H9 (cell line): ENCODE measurements around the gene FASTKD3. TPM values are rescaled to one million over a fixed set of nuclear protein-coding genes. Genes with fewer than 3 reads are reported as not detected.

ENCODE experiments used
- DNase-seq: peaks from one replicate; pipeline ENCODE4 v3.0.0-alpha.2; 2017
- H2AFZ ChIP-seq: one replicate; pipeline ENCODE4 v1.6.1; 2013; ENCODE audit warnings: mild to moderate bottlenecking, low read length, control low read depth, moderate library complexity
- H2AK5ac ChIP-seq: 2 replicates; pipeline ENCODE4 v1.6.1; 2013; ENCODE audit warnings: low read length, control low read depth, mixed read lengths; ENCODE audit not compliant: insufficient read length
- H2BK120ac ChIP-seq: one replicate; pipeline ENCODE4 v1.6.1; 2013; ENCODE audit warnings: low read depth, mild to moderate bottlenecking, low read length, control low read depth, inconsistent platforms; ENCODE audit not compliant: poor library complexity, severe bottlenecking
- H2BK12ac ChIP-seq: 2 replicates; pipeline ENCODE4 v1.6.1; 2013; ENCODE audit warnings: low read length, control low read depth, mixed read lengths, low read depth; ENCODE audit not compliant: insufficient read length
- H2BK15ac ChIP-seq: 2 replicates; pipeline ENCODE4 v1.6.1; 2013; ENCODE audit warnings: low read depth, low read length, control low read depth
- H2BK20ac ChIP-seq: one replicate; pipeline ENCODE4 v1.6.1; 2013; ENCODE audit warnings: low read depth, mild to moderate bottlenecking, low read length, control low read depth, inconsistent platforms; ENCODE audit not compliant: poor library complexity, severe bottlenecking
- H2BK5ac ChIP-seq: 2 replicates; pipeline ENCODE4 v1.6.1; 2013; ENCODE audit warnings: low read length, control low read depth, mixed read lengths; ENCODE audit not compliant: insufficient read length
- H3K14ac ChIP-seq: 2 replicates; pipeline ENCODE4 v1.6.1; 2013; ENCODE audit warnings: low read length, control low read depth; ENCODE audit not compliant: insufficient read depth
- H3K18ac ChIP-seq: 2 replicates; pipeline ENCODE4 v1.6.1; 2013; ENCODE audit warnings: low read depth, mild to moderate bottlenecking, mixed read lengths, low read length, control low read depth; ENCODE audit not compliant: insufficient read length
- H3K23ac ChIP-seq: 2 replicates; pipeline ENCODE4 v1.6.1; 2013; ENCODE audit warnings: low read length, control low read depth, mixed read lengths, low read depth; ENCODE audit not compliant: insufficient read length
- H3K23me2 ChIP-seq: 2 replicates; pipeline ENCODE4 v1.6.1; 2013; ENCODE audit warnings: low read depth, mild to moderate bottlenecking, mixed read lengths, low read length, control low read depth; ENCODE audit not compliant: insufficient read length, poor library complexity, severe bottlenecking
- H3K27ac ChIP-seq: 2 replicates; pipeline ENCODE4 v1.5.1; 2013; ENCODE audit warnings: low read length, control low read depth, mixed read lengths, low read depth; ENCODE audit not compliant: insufficient read length
- H3K27me3 ChIP-seq: 2 replicates; pipeline ENCODE4 v1.6.1; 2013; ENCODE audit warnings: low read length, control low read depth, inconsistent platforms; ENCODE audit not compliant: insufficient read depth
- H3K4ac ChIP-seq: 2 replicates; pipeline ENCODE4 v1.6.1; 2013; ENCODE audit warnings: low read depth, mild to moderate bottlenecking, control low read depth, inconsistent platforms, low read length, moderate library complexity
- H3K4me1 ChIP-seq: 2 replicates; pipeline ENCODE4 v1.6.1; 2013; ENCODE audit warnings: low read length, control low read depth, inconsistent platforms; ENCODE audit not compliant: insufficient read depth
- H3K4me2 ChIP-seq: 2 replicates; pipeline ENCODE4 v1.6.1; 2013; ENCODE audit warnings: low read length, control low read depth, mixed read lengths; ENCODE audit not compliant: insufficient read length, insufficient read depth
- H3K56ac ChIP-seq: 2 replicates; pipeline ENCODE4 v1.6.1; 2013; ENCODE audit warnings: low read depth, mild to moderate bottlenecking, mixed read lengths, low read length, control low read depth; ENCODE audit not compliant: insufficient read length
- H3K79me1 ChIP-seq: 2 replicates; pipeline ENCODE4 v1.6.1; 2013; ENCODE audit warnings: low read depth, mild to moderate bottlenecking, moderate library complexity, low read length, control low read depth, inconsistent platforms; ENCODE audit not compliant: insufficient read depth, poor library complexity, severe bottlenecking
- H3K79me2 ChIP-seq: 2 replicates; pipeline ENCODE4 v1.6.1; 2013; ENCODE audit warnings: low read length, control low read depth, inconsistent platforms; ENCODE audit not compliant: insufficient read depth
- H3K9ac ChIP-seq: 2 replicates; pipeline ENCODE4 v1.6.1; 2013; ENCODE audit warnings: low read length, control low read depth, mixed read lengths; ENCODE audit not compliant: insufficient read length; ENCODE audit errors: extremely low read depth
- H3K9me3 ChIP-seq: one replicate; pipeline ENCODE4 v1.6.1; 2013; ENCODE audit warnings: low read depth, low read length, inconsistent platforms; ENCODE audit not compliant: control insufficient read depth
- H3T11ph ChIP-seq: one replicate; pipeline ENCODE4 v1.6.1; 2013; ENCODE audit warnings: mild to moderate bottlenecking, low read length, control low read depth, inconsistent platforms
- H4K20me1 ChIP-seq: one replicate; pipeline ENCODE4 v1.6.1; 2013; ENCODE audit not compliant: control insufficient read depth, insufficient read length, insufficient read depth
- H4K5ac ChIP-seq: 2 replicates; pipeline ENCODE4 v1.6.1; 2013; ENCODE audit warnings: low read depth, mild to moderate bottlenecking, mixed read lengths, low read length, control low read depth; ENCODE audit not compliant: insufficient read length
- H4K8ac ChIP-seq: replicated peaks from 2 replicates; pipeline ENCODE4 v1.6.1; 2013; ENCODE audit warnings: low read length, control low read depth, mixed read lengths, low read depth; ENCODE audit not compliant: insufficient read length
- H4K91ac ChIP-seq: 2 replicates; pipeline ENCODE4 v1.6.1; 2013; ENCODE audit warnings: low read depth, mild to moderate bottlenecking, moderate library complexity, mixed read lengths, low read length, control low read depth; ENCODE audit not compliant: insufficient read length
- H3K27ac Mint-ChIP-seq, 3 experiments: 2 replicates in 2 of 3; 3 replicates in 1 of 3; pipeline ENCODE4 v1.8.0; 2020 to 2021; ENCODE audit warnings: mixed read lengths in 3 of 3, mild to moderate bottlenecking in 1 of 3, moderate library complexity in 1 of 3
- H3K27me3 Mint-ChIP-seq: 2 replicates; pipeline ENCODE4 v1.8.0; 2021; ENCODE audit warnings: low read depth, mild to moderate bottlenecking, moderate library complexity, mixed read lengths
- H3K36me3 Mint-ChIP-seq, 3 experiments: 2 replicates in 2 of 3; 3 replicates in 1 of 3; pipeline ENCODE4 v1.8.0; 2020 to 2021; ENCODE audit warnings: low read depth in 3 of 3, mixed read lengths in 3 of 3; ENCODE audit not compliant: insufficient read depth in 1 of 3
- H3K4me1 Mint-ChIP-seq, 2 experiments: 2 replicates each; pipeline ENCODE4 v1.8.0; 2020; ENCODE audit warnings: mixed read lengths in 2 of 2
- H3K4me3 Mint-ChIP-seq, 2 experiments: 2 replicates in 1 of 2; 3 replicates in 1 of 2; pipeline ENCODE4 v1.8.0; 2020 to 2021; ENCODE audit warnings: mild to moderate bottlenecking in 2 of 2, mixed read lengths in 2 of 2, moderate library complexity in 1 of 2
- H3K9me3 Mint-ChIP-seq, 2 experiments: 2 replicates in 1 of 2; 3 replicates in 1 of 2; pipeline ENCODE4 v1.8.0; 2020; ENCODE audit warnings: mild to moderate bottlenecking in 2 of 2, mixed read lengths in 2 of 2, moderate library complexity in 1 of 2
- WGBS: extraction: QIAGEN DNeasy Blood & Tissue Kit; methylation state at CpG from one replicate; pipeline ENCODE4 v1.1.7; 2013; ENCODE audit warnings: missing lambda C conversion rate, low lambda C conversion rate, mixed read lengths; ENCODE audit not compliant: insufficient read length; ENCODE audit errors: extremely low coverage; 5-methylcytosine and 5-hydroxymethylcytosine counted together
- total RNA-seq: library from RNA; stranded (reverse); gene quantifications from 2 replicates; pipeline ENCODE4 v1.2.1, GENCODE V29; 2021
- TF ChIP-seq, protein P1 (sequence below): fragments of 200-600 bp; sonication (generic); conservative IDR thresholded peaks from 3 replicates; pipeline ENCODE4 v1.8.0; 2021; ENCODE audit warnings: antibody characterized with exemption, mild to moderate bottlenecking

Gene FASTKD3
- total RNA-seq, 1 experiment from 2014 or later, result 15.0 TPM

DNA sequence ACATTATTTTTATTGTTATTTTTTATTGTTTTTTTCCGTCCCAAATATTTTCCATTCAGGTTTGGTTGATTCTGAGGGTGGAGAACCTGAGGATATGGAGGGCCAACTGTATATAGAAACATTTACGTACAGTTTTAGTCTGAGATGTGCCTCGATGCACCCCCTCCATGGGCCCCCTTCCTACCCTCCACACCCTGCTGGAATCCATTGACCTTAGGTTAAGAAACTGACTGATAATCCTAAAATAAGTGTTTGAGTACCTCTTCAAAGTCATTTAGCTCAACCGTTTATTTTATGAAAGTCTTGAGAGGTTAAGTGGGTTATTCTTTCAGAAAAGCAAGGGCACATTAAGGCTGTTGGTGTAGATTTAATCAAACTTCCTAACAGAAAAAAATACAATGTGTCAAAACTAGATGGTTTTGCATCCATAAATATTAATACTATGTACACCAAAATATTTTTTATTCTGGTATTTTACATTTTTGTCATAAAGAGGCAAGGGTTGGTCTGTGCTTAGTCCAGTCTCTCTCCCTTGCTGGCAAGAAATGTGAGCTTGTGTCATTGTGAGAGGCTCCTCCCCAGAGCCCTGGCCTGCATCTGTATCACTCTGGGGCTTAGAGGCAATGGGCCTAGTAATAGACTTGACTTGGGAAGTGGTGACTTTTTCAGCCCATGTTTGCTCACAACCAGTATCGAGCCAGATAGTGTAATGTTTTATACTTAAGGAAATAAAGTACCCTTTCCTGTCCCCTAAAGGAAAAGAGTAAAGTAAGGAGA, 15.8 kb upstream of the FASTKD3 start:
- H4K91ac ChIP-seq, result no peak overlapping the region
- Mint-ChIP-seq H3K27ac (no peak overlapping the region), H3K4me1 (no peaks in the 10 kb centered on the region), H3K27me3 (no peaks in the 10 kb centered on the region), H3K36me3 (peaks cover 31 to 80% (median 69%) of the 10 kb centered on the region in 3 experiments; a peak in 6 of 7 replicates), H3K9me3 (no peaks in the 10 kb centered on the region), H3K4me3 (no peak overlapping the region)
- H4K8ac ChIP-seq, result no peak overlapping the region
- H3K23ac ChIP-seq, result no peak overlapping the region
- no peak overlapping the region for H3K56ac ChIP-seq
- no peak overlapping the region for H2BK5ac ChIP-seq
- H3K4me1 ChIP-seq, result no peaks in the 10 kb centered on the region
- H3K23me2 ChIP-seq, result no peaks in the 10 kb centered on the region
- no peaks in the 10 kb centered on the region for H3K79me2 ChIP-seq
- H2AK5ac ChIP-seq, result no peak overlapping the region
- H2BK12ac ChIP-seq, result no peak overlapping the region
- no peak overlapping the region for H3T11ph ChIP-seq
- no peak overlapping the region for H2AFZ ChIP-seq
- DNase-seq, result no peak
- H2BK15ac ChIP-seq, result no peak overlapping the region
- TF ChIP-seq, protein P1, sequence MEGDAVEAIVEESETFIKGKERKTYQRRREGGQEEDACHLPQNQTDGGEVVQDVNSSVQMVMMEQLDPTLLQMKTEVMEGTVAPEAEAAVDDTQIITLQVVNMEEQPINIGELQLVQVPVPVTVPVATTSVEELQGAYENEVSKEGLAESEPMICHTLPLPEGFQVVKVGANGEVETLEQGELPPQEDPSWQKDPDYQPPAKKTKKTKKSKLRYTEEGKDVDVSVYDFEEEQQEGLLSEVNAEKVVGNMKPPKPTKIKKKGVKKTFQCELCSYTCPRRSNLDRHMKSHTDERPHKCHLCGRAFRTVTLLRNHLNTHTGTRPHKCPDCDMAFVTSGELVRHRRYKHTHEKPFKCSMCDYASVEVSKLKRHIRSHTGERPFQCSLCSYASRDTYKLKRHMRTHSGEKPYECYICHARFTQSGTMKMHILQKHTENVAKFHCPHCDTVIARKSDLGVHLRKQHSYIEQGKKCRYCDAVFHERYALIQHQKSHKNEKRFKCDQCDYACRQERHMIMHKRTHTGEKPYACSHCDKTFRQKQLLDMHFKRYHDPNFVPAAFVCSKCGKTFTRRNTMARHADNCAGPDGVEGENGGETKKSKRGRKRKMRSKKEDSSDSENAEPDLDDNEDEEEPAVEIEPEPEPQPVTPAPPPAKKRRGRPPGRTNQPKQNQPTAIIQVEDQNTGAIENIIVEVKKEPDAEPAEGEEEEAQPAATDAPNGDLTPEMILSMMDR, result no peak
- H3K4me2 ChIP-seq, result no peak overlapping the region
- H3K79me1 ChIP-seq, result peaks cover 2% of the 10 kb centered on the region
- no peak overlapping the region for H4K5ac ChIP-seq
- H2BK20ac ChIP-seq, result no peak overlapping the region
- no peaks in the 10 kb centered on the region for H3K9me3 ChIP-seq
- H3K18ac ChIP-seq, result no peak overlapping the region
- no peak overlapping the region for H3K9ac ChIP-seq
- no peaks in the 10 kb centered on the region for H3K27me3 ChIP-seq
- H3K27ac ChIP-seq, result no peak overlapping the region
- no peak overlapping the region for H3K4ac ChIP-seq
- WGBS, result no CpG with 5 or more reads among the region's 5 CpGs
- H4K20me1 ChIP-seq, result no peaks in the 10 kb centered on the region
- H2BK120ac ChIP-seq, result no peak overlapping the region
- no peak overlapping the region for H3K14ac ChIP-seq
